OCI-LY3 (cell line): ENCODE measurements around the gene RPSA.

Source experiments
- CTCF ChIP-seq: fragments of 200-600, 300-600 bp; sonication (generic); IDR thresholded peaks from 2 replicates; pipeline ENCODE4 v1.5.1; 2014; ENCODE audit warnings: antibody characterized with exemption, low read length, low read depth
- EZH2phosphoT487 ChIP-seq: fragments of 200-600 bp; shearing (Covaris generic); IDR thresholded peaks from 2 replicates; pipeline ENCODE4 v1.6.1; 2018; ENCODE audit warnings: antibody characterized with exemption, mixed run types, low read depth

DNA sequence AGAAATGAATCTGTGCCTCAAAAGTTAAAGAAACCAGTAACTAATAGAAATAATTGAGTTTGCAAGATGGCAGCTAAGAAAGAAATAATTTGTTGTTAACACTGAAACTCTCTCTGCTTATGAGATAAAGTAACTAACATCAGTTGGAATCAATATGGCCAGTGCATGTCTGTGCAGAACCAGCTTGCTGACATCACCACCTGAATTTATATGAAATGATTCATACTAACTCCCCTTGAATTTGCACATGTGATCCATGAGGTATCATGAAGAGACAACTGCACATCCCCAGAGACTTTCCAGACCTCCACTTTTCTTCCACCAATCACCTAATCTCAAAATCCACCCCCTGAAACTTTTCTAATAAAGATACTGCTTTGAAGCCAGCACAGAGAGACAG lies 33.7 kb upstream of the RPSA start:
- TF ChIP-seq CTCF (no peak), EZH2phosphoT487 (no peak)
